ENCODE data around the gene MAPKAP1. TPM values are rescaled to one million over a fixed set of nuclear protein-coding genes. Genes with fewer than 3 reads are reported as not detected.

MAPKAP1 gene
- total and polyA plus RNA-seq, 2 of the 13 experiments (the other 11 are each of a cell fraction or from before 2014, with no cell fraction given): 45.0 to 64.3 TPM

DNA sequence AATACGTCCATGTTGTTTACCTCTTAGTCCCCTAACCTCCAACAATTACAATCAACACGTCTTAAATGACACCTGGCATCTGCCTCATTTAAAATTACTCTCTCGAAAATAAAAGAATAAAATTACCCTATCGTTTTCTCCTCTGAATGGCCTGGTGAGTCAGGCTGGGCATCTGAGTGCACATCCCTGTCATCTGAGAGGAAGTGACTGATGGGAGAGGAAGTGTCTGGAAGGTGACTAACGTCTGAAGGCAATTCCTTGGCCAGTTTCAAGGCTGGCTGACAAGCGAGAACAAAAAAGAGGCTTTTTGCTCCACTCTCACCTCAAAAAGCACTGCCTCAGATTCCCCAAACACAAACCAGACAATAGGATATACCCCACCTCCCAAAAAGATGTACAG is 57.7 kb downstream of the MAPKAP1 start:
- DNase-seq (ENCODE audit: low spot score) (no peak), FAIRE-seq (no peak), ATAC-seq (no peak)
- Histone ChIP-seq H4K20me1 (ENCODE audit: insufficient read depth, low read length) (no peaks in the 10 kb centered on the region), H3K27me3 (ENCODE audit: control insufficient read depth in 1 of 2, insufficient read depth in 2 of 2, low read length in 2 of 2) (no peaks in the 10 kb centered on the region), H3K4me2 (ENCODE audit: low read depth, low read length) (no peak overlapping the region), H3K79me2 (ENCODE audit: insufficient read depth, low read length) (no peaks in the 10 kb centered on the region), H3K9me3 (ENCODE audit: low read length) (no peaks in the 10 kb centered on the region), H3K4me3 (replicated peaks in 1 of 3; ENCODE audit: insufficient read depth in 1 of 3, low read depth in 2 of 3, low read length in 3 of 3) (no peak overlapping the region), H3K36me3 (replicated peaks in 1 of 2; ENCODE audit: control insufficient read depth in 1 of 2, insufficient read depth in 2 of 2, low read length in 2 of 2) (no peaks in the 10 kb centered on the region), H3K27ac (ENCODE audit: extremely low read length, insufficient read depth, low read length) (no peak overlapping the region), H3K9ac (ENCODE audit: insufficient read depth, low read depth, low read length) (no peak overlapping the region), H2AFZ (ENCODE audit: low read length) (no peak overlapping the region), H3K4me1 (ENCODE audit: insufficient read depth, low read length) (0 out of 2 replicates have a peak, but pooled peaks cover 5% of the 10 kb centered on the region)
- POLR2A ChIA-PET: no interaction called here
- intact Hi-C loops (cut with micrococcal nuclease; ENCODE audit: unreplicated experiment): no loop called here
- WGBS (ENCODE audit: low lambda C conversion rate): 97% methylated on average over 6 of the region's 6 CpGs
- in situ Hi-C loops (cut with HindIII; ENCODE audit: extremely low pct_ligation_motif_present, low pct_unique_long_range_greater_than_20kb): no loop called here
- CTCF ChIA-PET (ENCODE audit: low intra/inter-chr PET ratio, low total read pairs): no interaction called here
- BruUV-seq (replicated peaks): no TSS peak
- no peak for TF ChIP-seq ZNF230 (CRISPR knock-in tag; IDR thresholded peaks at IDR 0.05)
- TF ChIP-seq ZNF501 (CRISPR knock-in tag; IDR thresholded peaks at IDR 0.05): no peak
- TF ChIP-seq SSRP1 (CRISPR knock-in tag; IDR thresholded peaks at IDR 0.05): no peak
- TF ChIP-seq ZNF720 (CRISPR knock-in tag; IDR thresholded peaks at IDR 0.05): no peak
- no peak for TF ChIP-seq KLF13 (CRISPR knock-in tag; IDR thresholded peaks at IDR 0.05)
- TF ChIP-seq ZNF639 (CRISPR knock-in tag; conservative IDR thresholded peaks at IDR 0.05): no peak
- no peak for TF ChIP-seq ZNF101 (CRISPR knock-in tag; IDR thresholded peaks at IDR 0.05; ENCODE audit: borderline replicate concordance, low read depth)
- TF ChIP-seq ZNF740 (CRISPR knock-in tag; IDR thresholded peaks at IDR 0.05): no peak
- TF ChIP-seq PRPF4 (IDR thresholded peaks at IDR 0.05; ENCODE audit: low read depth, low read length, poor library complexity, severe bottlenecking): no peak
- no peak for TF ChIP-seq SRY (CRISPR knock-in tag; IDR thresholded peaks at IDR 0.05)
- TF ChIP-seq ZNF780A (CRISPR knock-in tag; IDR thresholded peaks at IDR 0.05): no peak
- no peak for TF ChIP-seq ZMAT3 (CRISPR knock-in tag; conservative IDR thresholded peaks at IDR 0.05)
- TF ChIP-seq, protein P1, sequence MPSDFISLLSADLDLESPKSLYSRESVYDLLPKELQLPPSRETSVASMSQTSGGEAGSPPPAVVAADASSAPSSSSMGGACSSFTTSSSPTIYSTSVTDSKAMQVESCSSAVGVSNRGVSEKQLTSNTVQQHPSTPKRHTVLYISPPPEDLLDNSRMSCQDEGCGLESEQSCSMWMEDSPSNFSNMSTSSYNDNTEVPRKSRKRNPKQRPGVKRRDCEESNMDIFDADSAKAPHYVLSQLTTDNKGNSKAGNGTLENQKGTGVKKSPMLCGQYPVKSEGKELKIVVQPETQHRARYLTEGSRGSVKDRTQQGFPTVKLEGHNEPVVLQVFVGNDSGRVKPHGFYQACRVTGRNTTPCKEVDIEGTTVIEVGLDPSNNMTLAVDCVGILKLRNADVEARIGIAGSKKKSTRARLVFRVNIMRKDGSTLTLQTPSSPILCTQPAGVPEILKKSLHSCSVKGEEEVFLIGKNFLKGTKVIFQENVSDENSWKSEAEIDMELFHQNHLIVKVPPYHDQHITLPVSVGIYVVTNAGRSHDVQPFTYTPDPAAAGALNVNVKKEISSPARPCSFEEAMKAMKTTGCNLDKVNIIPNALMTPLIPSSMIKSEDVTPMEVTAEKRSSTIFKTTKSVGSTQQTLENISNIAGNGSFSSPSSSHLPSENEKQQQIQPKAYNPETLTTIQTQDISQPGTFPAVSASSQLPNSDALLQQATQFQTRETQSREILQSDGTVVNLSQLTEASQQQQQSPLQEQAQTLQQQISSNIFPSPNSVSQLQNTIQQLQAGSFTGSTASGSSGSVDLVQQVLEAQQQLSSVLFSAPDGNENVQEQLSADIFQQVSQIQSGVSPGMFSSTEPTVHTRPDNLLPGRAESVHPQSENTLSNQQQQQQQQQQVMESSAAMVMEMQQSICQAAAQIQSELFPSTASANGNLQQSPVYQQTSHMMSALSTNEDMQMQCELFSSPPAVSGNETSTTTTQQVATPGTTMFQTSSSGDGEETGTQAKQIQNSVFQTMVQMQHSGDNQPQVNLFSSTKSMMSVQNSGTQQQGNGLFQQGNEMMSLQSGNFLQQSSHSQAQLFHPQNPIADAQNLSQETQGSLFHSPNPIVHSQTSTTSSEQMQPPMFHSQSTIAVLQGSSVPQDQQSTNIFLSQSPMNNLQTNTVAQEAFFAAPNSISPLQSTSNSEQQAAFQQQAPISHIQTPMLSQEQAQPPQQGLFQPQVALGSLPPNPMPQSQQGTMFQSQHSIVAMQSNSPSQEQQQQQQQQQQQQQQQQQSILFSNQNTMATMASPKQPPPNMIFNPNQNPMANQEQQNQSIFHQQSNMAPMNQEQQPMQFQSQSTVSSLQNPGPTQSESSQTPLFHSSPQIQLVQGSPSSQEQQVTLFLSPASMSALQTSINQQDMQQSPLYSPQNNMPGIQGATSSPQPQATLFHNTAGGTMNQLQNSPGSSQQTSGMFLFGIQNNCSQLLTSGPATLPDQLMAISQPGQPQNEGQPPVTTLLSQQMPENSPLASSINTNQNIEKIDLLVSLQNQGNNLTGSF (CRISPR knock-in tag; IDR thresholded peaks at IDR 0.05): no peak
- TF ChIP-seq ZKSCAN5 (CRISPR knock-in tag; IDR thresholded peaks at IDR 0.05): no peak
- TF ChIP-seq CCDC6 (CRISPR knock-in tag; IDR thresholded peaks at IDR 0.05): no peak
- no peak for TF ChIP-seq ZKSCAN8 (CRISPR knock-in tag; IDR thresholded peaks at IDR 0.05; ENCODE audit: borderline replicate concordance)

All from HepG2 (cell line).